SK-N-SH (cell line): ENCODE results near the gene ZGRF1. TPM values are rescaled to one million over a fixed set of nuclear protein-coding genes. Genes with fewer than 3 reads are reported as not detected.

Source experiments
- CTCF ChIA-PET: fragments of 300-600, 350-600 bp; formaldehyde crosslinking; extraction: SDS; loops from one replicate; lab custom pipeline; 2021; lab: Yijun Ruan, JAX
- POLR2A ChIA-PET: fragments of 350-600 bp; sonication (Branson Sonifier 250); formaldehyde crosslinking; extraction: SDS; loops from one replicate; lab custom pipeline; 2020; ENCODE audit warnings: antibody characterized with exemption, inconsistent platforms; lab: Yijun Ruan, JAX
- DNase-seq: peaks from one replicate; pipeline ENCODE4 v3.0.0; 2012
- H2AFZ ChIP-seq: fragments of 200-600 bp; sonication (generic); 2 replicates; pipeline ENCODE4 v1.8.1; 2016; ENCODE audit warnings: antibody characterized with exemption, mild to moderate bottlenecking, low read depth
- H3F3A ChIP-seq: fragments of 200-600 bp; sonication (generic); replicated peaks from 2 replicates; pipeline ENCODE3; 2016; ENCODE audit warnings: antibody characterized with exemption, mild to moderate bottlenecking; ENCODE audit not compliant: insufficient read depth
- H3K27ac ChIP-seq, 2 experiments: fragments of 200-500 bp in 1 of 2; fragments of 200-600 bp in 1 of 2; sonication (Bioruptor generic) in 1 of 2; sonication (generic), shearing (Covaris generic) in 1 of 2; 2 replicates each; pipeline versions ENCODE4 v1.5.1 to v1.6.1; 2014 to 2016; ENCODE audit warnings: low read depth in 2 of 2, inconsistent platforms in 1 of 2, low read length in 1 of 2, mild to moderate bottlenecking in 1 of 2, mixed read lengths in 1 of 2
- H3K27me3 ChIP-seq: fragments of 200-600 bp; sonication (generic), shearing (Covaris generic); 2 replicates; pipeline ENCODE4 v1.6.1; 2016; ENCODE audit warnings: mixed run types; ENCODE audit not compliant: insufficient read depth
- H3K36me3 ChIP-seq, 2 experiments: fragments of 200-500 bp in 1 of 2; fragments of 200-600 bp in 1 of 2; sonication (Bioruptor generic) in 1 of 2; sonication (generic) in 1 of 2; replicated peaks in 1 of 2; 2 replicates each; pipeline versions ENCODE3 to v1.5.1; 2014 to 2016; ENCODE audit warnings: low read length in 1 of 2, mild to moderate bottlenecking in 1 of 2; ENCODE audit not compliant: insufficient read depth in 2 of 2, control insufficient read depth in 1 of 2
- H3K4me1 ChIP-seq, 2 experiments: fragments of 200-500 bp in 1 of 2; fragments of 200-600 bp in 1 of 2; sonication (Bioruptor generic) in 1 of 2; sonication (generic), shearing (Covaris generic) in 1 of 2; 2 replicates each; pipeline versions ENCODE4 v1.5.1 to v1.6.1; 2014 to 2016; ENCODE audit warnings: low read depth in 1 of 2, low read length in 1 of 2, mixed run types in 1 of 2; ENCODE audit not compliant: insufficient read depth in 2 of 2, control insufficient read depth in 1 of 2
- H3K4me2 ChIP-seq: fragments of 200-600 bp; sonication (generic), shearing (Covaris generic); 2 replicates; pipeline ENCODE4 v1.6.1; 2017; ENCODE audit warnings: mixed run types
- H3K4me3 ChIP-seq, 2 experiments: fragments of 200-500 bp in 1 of 2; fragments of 200-600 bp in 1 of 2; sonication (Bioruptor generic) in 1 of 2; sonication (generic), shearing (Covaris generic) in 1 of 2; 2 replicates each; pipeline versions ENCODE4 v1.5.1 to v1.8.1; 2014 to 2016; ENCODE audit warnings: low read depth in 2 of 2, inconsistent platforms in 1 of 2, low read length in 1 of 2, mild to moderate bottlenecking in 1 of 2, mixed read lengths in 1 of 2, moderate library complexity in 1 of 2
- H3K79me2 ChIP-seq: fragments of 200-600 bp; sonication (generic); 2 replicates; pipeline ENCODE4 v1.8.1; 2017; ENCODE audit warnings: mild to moderate bottlenecking; ENCODE audit not compliant: insufficient read depth
- H3K9ac ChIP-seq: fragments of 200-600 bp; sonication (generic); 2 replicates; pipeline ENCODE4 v1.6.1; 2017; ENCODE audit warnings: mixed run types
- H3K9me2 ChIP-seq: fragments of 200-600 bp; sonication (generic); 2 replicates; pipeline ENCODE4 v1.6.1; 2017; ENCODE audit warnings: mixed run types
- H3K9me3 ChIP-seq: fragments of 200-600 bp; sonication (generic); 2 replicates; pipeline ENCODE4 v1.6.1; 2017; ENCODE audit warnings: mixed run types, mild to moderate bottlenecking, moderate library complexity
- H4K20me1 ChIP-seq: fragments of 200-600 bp; sonication (generic); 2 replicates; pipeline ENCODE4 v1.6.1; 2017; ENCODE audit warnings: mild to moderate bottlenecking, mixed run types; ENCODE audit not compliant: insufficient read depth
- ELF1 ChIP-seq: IDR thresholded peaks from 2 replicates; pipeline ENCODE4 v1.4.0; 2012
- EP300 ChIP-seq, 2 experiments: IDR thresholded peaks; 2 replicates each; pipeline versions ENCODE4 v1.4.0 to v1.6.1; 2012; ENCODE audit warnings: borderline replicate concordance in 1 of 2, low read depth in 1 of 2, low read length in 1 of 2
- EZH2phosphoT487 ChIP-seq: fragments of 200-600 bp; sonication (generic); IDR thresholded peaks from 2 replicates; pipeline ENCODE4 v1.6.1; 2017; ENCODE audit warnings: low read depth, mixed run types, mild to moderate bottlenecking, antibody characterized with exemption, moderate library complexity, borderline replicate concordance
- FOXM1 ChIP-seq: IDR thresholded peaks from 2 replicates; pipeline ENCODE4 v1.4.0; 2012; ENCODE audit warnings: low read depth, mild to moderate bottlenecking
- GABPA ChIP-seq: IDR thresholded peaks from 2 replicates; pipeline ENCODE4 v1.4.0; 2012; ENCODE audit warnings: low read depth, mild to moderate bottlenecking
- GATA2 ChIP-seq: sonication (generic); formaldehyde crosslinking; IDR thresholded peaks from 2 replicates; pipeline ENCODE4 v1.5.0; 2020; ENCODE audit warnings: mild to moderate bottlenecking, missing genetic modification reagents
- JUND ChIP-seq: IDR thresholded peaks from 2 replicates; pipeline ENCODE4 v1.4.0; 2012
- MEF2A ChIP-seq: IDR thresholded peaks from 2 replicates; pipeline ENCODE4 v1.4.0; 2012; ENCODE audit warnings: low read depth, borderline replicate concordance
- MXI1 ChIP-seq: IDR thresholded peaks from 2 replicates; pipeline ENCODE4 v1.6.1; 2012; ENCODE audit warnings: mild to moderate bottlenecking, low read depth, low read length, improper control_type of control experiment
- NFIC ChIP-seq: IDR thresholded peaks from 2 replicates; pipeline ENCODE4 v1.4.0; 2012; ENCODE audit warnings: borderline replicate concordance
- PBX3 ChIP-seq: IDR thresholded peaks from 2 replicates; pipeline ENCODE4; 2012
- RCOR1 ChIP-seq: fragments of 150-350 bp; IDR thresholded peaks from 2 replicates; pipeline ENCODE4 v1.6.1; 2017; ENCODE audit warnings: antibody characterized with exemption, low read length
- REST ChIP-seq: IDR thresholded peaks from 2 replicates; pipeline ENCODE4 v1.6.1; 2012; ENCODE audit warnings: mild to moderate bottlenecking, low read depth, low read length, moderate library complexity
- RFX5 ChIP-seq: IDR thresholded peaks from 2 replicates; pipeline ENCODE4 v1.6.1; 2012; ENCODE audit warnings: mild to moderate bottlenecking, improper control_type of control experiment, low read length
- TAF1 ChIP-seq: IDR thresholded peaks from 2 replicates; pipeline ENCODE4 v1.6.1; 2012; ENCODE audit warnings: low read depth, mild to moderate bottlenecking, low read length, moderate library complexity, borderline replicate concordance
- TCF12 ChIP-seq: IDR thresholded peaks from 2 replicates; pipeline ENCODE4 v1.4.0; 2012
- TEAD4 ChIP-seq: IDR thresholded peaks from 2 replicates; pipeline ENCODE4 v1.4.0; 2012; ENCODE audit warnings: mild to moderate bottlenecking, borderline replicate concordance; ENCODE audit not compliant: insufficient read depth
- USF2 ChIP-seq: fragments of 150-350 bp; IDR thresholded peaks from 2 replicates; pipeline ENCODE4 v1.6.1; 2017; ENCODE audit warnings: antibody characterized with exemption, low read length, low read depth, borderline replicate concordance
- WGBS: methylation state at CpG from one replicate; pipeline ENCODE4 v1.1.6; 2017; ENCODE audit warnings: low lambda C conversion rate; 5-methylcytosine and 5-hydroxymethylcytosine counted together
- polyA plus RNA-seq, 3 experiments: library from polyadenylated mRNA; depleted of rRNA; stranded (reverse); fragments of >200 nt; gene quantifications; 2 replicates each; pipeline ENCODE4 v1.2.3, GENCODE V29; 2012

Gene ZGRF1
- polyA plus RNA-seq, 1 of the 3 experiments (the other 2 are of a cell fraction), result 2.4 TPM

GRCh38 chr4:112563431-112564200, 73.1 kb downstream of the ZGRF1 start:
- Histone ChIP-seq H3K9me3 (no peaks in the 10 kb centered on the region), H4K20me1 (no peaks in the 10 kb centered on the region), H3K4me3 (no peak overlapping the region; a peak in 1 of 4 replicates), H3K4me2 (no peak overlapping the region), H2AFZ (no peak overlapping the region), H3K9ac (no peak overlapping the region), H3F3A (peaks cover 1% of the 10 kb centered on the region), H3K79me2 (no peaks in the 10 kb centered on the region), H3K27me3 (no peaks in the 10 kb centered on the region), H3K27ac (peak overlapping the region in 1 of 2 experiments; percentile 88; a peak in 2 of 4 replicates), H3K9me2 (no peaks in the 10 kb centered on the region), H3K4me1 (peaks cover 0 to 8% of the 10 kb centered on the region in 2 experiments; a peak in 2 of 4 replicates), H3K36me3 (peaks cover 0 to 3% of the 10 kb centered on the region in 2 experiments)
- ChIA-PET POLR2A (interaction anchor here (0.6 kb wide), 1 partner anchor 1159 kb away, joined by 3 read pairs; no protein-coding TSS in a partner anchor), CTCF (interaction anchor here (1.0 to 1.7 kb wide), 3 partner anchors 42 to 202 kb away, joined by 3 to 4 read pairs (median 3); no protein-coding TSS in a partner anchor)
- peak; percentile 70 for DNase-seq
- TF ChIP-seq TAF1 (no peak), NFIC (peak; percentile 22; the same call in 1 of the 2 replicates), GATA2 (CRISPR knock-in tag) (peak; percentile 60), EP300 (IDR thresholded peaks at IDR 0.05; ENCODE audit: borderline replicate concordance in 1 of 2, low read depth in 1 of 2, low read length in 1 of 2) (peak in 1 of 2 experiments; percentile 79; a peak in 2 of 4 replicates), RCOR1 (peak; percentile 85)
- WGBS, result 73% methylated on average over 4 of the region's 4 CpGs

DNA sequence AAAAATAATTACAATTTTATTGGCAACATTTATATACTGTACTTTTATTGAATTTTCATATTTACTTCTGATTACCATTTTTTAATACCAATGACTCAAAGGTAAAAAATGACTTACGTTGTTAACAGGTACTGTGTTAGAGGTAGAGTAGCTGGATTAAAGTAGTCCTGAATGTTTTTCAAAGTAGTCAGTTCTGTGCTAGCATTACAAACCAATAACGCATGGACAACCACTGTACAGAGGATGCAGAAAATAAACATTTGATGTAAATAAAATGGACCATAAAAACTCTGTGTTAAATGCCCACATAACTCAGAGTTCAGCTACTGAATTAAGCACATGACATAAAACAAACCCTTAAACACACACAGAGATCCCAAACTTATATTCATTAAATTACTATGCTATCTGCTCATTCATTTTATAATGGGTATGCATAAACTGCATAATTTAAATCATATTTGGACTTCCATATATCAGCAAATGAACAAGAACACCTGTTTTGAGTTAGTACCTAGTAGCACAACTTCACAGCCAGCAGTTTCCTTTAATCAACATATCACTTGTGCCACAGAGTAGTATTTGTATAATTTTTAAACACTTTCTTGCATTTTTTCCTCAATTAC, 74.3 kb downstream of the ZGRF1 start:
- no peak overlapping the region for H3K4me2 ChIP-seq
- H3K9me3 ChIP-seq, result no peaks in the 10 kb centered on the region
- peaks cover 0 to 14% of the 10 kb centered on the region in 2 experiments; a peak in 2 of 4 replicates for H3K4me1 ChIP-seq
- H3K27me3 ChIP-seq, result no peaks in the 10 kb centered on the region
- no peaks in the 10 kb centered on the region for H3K79me2 ChIP-seq
- H4K20me1 ChIP-seq, result no peaks in the 10 kb centered on the region
- DNase-seq, result no peak
- peaks cover 3% of the 10 kb centered on the region for H3F3A ChIP-seq
- H3K9me2 ChIP-seq, result no peaks in the 10 kb centered on the region
- no peak overlapping the region for H3K4me3 ChIP-seq
- H3K9ac ChIP-seq, result no peak overlapping the region
- H3K36me3 ChIP-seq, result peaks cover 0 to 3% of the 10 kb centered on the region in 2 experiments
- ChIA-PET CTCF (no interaction called here), POLR2A (interaction anchor here (0.9 kb wide), 1 partner anchor 9 kb away, joined by 3 read pairs; no protein-coding TSS in a partner anchor)
- H2AFZ ChIP-seq, result no peak overlapping the region
- H3K27ac ChIP-seq, result peak overlapping the region in 1 of 2 experiments; percentile 88; a peak in 2 of 4 replicates
- WGBS, result 97% methylated on average over 2 of the region's 2 CpGs
- TF ChIP-seq JUND, result no peak
- no peak for TF ChIP-seq MXI1
- TF ChIP-seq FOXM1, result no peak
- peak in 1 of 2 experiments; percentile 64; a peak in 1 of 4 replicates for TF ChIP-seq EP300 (IDR thresholded peaks at IDR 0.05; ENCODE audit: borderline replicate concordance in 1 of 2, low read depth in 1 of 2, low read length in 1 of 2)
- TF ChIP-seq RFX5, result no peak
- TF ChIP-seq MEF2A, result no peak
- TF ChIP-seq RCOR1, result no peak
- TF ChIP-seq TEAD4, result no peak
- no peak for TF ChIP-seq USF2
- TF ChIP-seq EZH2phosphoT487, result no peak
- TF ChIP-seq TCF12, result no peak
- no peak for TF ChIP-seq PBX3
- no peak for TF ChIP-seq ELF1
- TF ChIP-seq GATA2 (CRISPR knock-in tag), result peak; percentile 9; the same call in 1 of the 2 replicates
- no peak for TF ChIP-seq REST
- TF ChIP-seq GABPA, result no peak
- no peak for TF ChIP-seq TAF1
